Calu3 (cell line): ENCODE data around the gene FCER1G. TPM values are rescaled to one million over a fixed set of nuclear protein-coding genes. Genes with fewer than 3 reads are reported as not detected.

Source experiments
- BruUV-seq: library from RNA; stranded (reverse); fragments of 400-500 nt; replicated peaks from 2 replicates; lab custom pipeline; 2021; lab: Mats Ljungman, UMichigan
- CTCF ChIA-PET: fragments of 300-600 bp; sonication (Branson Sonifier 250); formaldehyde crosslinking; loops from one replicate; lab custom pipeline; 2022; ENCODE audit warnings: antibody characterized with exemption; lab: Charles Lee
- DNase-seq: peaks from one replicate; pipeline ENCODE4 v3.0.0; 2022
- H3K27ac Mint-ChIP-seq: one replicate; pipeline ENCODE4 v1.8.0; 2022; ENCODE audit warnings: mixed read lengths; ENCODE audit not compliant: unreplicated experiment
- H3K27me3 Mint-ChIP-seq: one replicate; pipeline ENCODE4 v1.8.0; 2022; ENCODE audit warnings: mixed read lengths; ENCODE audit not compliant: unreplicated experiment
- H3K36me3 Mint-ChIP-seq: one replicate; pipeline ENCODE4 v1.8.0; 2022; ENCODE audit warnings: mild to moderate bottlenecking, moderate library complexity, mixed read lengths; ENCODE audit not compliant: insufficient read depth, unreplicated experiment
- H3K4me1 Mint-ChIP-seq: one replicate; pipeline ENCODE4 v1.8.0; 2022; ENCODE audit warnings: mild to moderate bottlenecking, low read depth, mixed read lengths; ENCODE audit not compliant: unreplicated experiment
- H3K4me3 Mint-ChIP-seq: one replicate; pipeline ENCODE4 v1.8.0; 2022; ENCODE audit warnings: mild to moderate bottlenecking, low read depth, moderate library complexity, mixed read lengths; ENCODE audit not compliant: unreplicated experiment
- H3K9me3 Mint-ChIP-seq: one replicate; pipeline ENCODE4 v1.8.0; 2022; ENCODE audit warnings: low read depth, mixed read lengths; ENCODE audit not compliant: unreplicated experiment
- intact Hi-C: fragments of 100-400 bp; cut with micrococcal nuclease; formaldehyde crosslinking; loops from one replicate; pipeline ENCODE4 v1.10.0; 2022; ENCODE audit not compliant: unreplicated experiment
- total RNA-seq: library from RNA; stranded (reverse); gene quantifications from 2 replicates; pipeline ENCODE4 v1.2.3, GENCODE V29; 2022
- TF ChIP-seq, protein P1 (sequence below): fragments of 200-600 bp; IDR thresholded peaks from one replicate; pipeline ENCODE4 v1.8.0; 2022; ENCODE audit warnings: antibody characterized with exemption; ENCODE audit not compliant: unreplicated experiment

The FCER1G gene
- total RNA-seq, 1 experiment from 2014 or later, result not detected

DNA sequence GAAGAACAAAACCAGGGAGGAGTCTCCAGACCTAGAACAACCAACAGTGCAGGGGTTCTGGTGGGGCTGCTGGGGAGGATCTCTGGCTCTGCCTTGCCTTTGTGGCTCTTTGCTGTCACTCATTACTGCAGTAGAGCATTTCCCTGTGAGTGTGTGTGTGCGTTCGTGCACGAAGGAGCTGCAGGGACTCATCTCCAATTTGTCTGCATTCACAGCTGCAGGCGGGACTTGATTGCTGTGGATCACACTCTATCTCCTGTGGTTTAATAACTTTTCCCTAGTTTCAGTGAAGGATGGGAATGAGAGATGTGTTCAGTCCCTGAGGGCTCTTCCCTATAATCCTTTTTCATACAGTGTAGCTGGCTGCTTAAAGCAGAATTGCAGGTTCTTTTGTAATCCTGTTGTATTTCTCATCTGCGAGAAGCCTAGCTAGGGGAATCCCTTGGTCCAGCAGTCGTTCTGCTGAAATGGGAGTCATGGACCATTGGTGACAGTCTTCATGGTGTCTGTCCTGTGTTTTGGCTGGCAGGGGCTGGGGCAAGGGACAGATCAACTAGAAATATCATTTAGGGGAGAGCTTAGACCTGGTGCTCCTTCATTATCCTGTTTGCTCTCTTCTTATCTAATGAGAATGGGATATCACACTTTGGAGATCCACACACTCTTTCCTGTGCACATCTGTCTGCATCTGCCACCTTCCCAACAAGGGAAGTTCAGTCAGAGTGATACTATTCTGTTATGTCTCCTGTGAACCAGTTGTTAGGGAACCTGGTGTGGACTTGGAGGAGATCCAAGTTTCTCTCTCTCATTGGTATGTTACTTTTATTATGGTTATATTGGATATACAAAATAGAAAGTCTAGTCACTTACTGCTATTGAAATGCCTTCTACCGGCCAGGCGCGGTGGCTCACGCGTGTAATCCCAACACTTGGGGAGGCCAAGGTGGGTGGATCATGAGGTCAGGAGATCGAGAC lies 46.5 kb downstream of the FCER1G start:
- intact Hi-C loops, result no loop called here
- CTCF ChIA-PET, result interaction anchor here (0.6 kb wide), 1 partner anchor 111 kb away, joined by 4 read pairs; no protein-coding TSS in a partner anchor
- TF ChIP-seq, protein P1, sequence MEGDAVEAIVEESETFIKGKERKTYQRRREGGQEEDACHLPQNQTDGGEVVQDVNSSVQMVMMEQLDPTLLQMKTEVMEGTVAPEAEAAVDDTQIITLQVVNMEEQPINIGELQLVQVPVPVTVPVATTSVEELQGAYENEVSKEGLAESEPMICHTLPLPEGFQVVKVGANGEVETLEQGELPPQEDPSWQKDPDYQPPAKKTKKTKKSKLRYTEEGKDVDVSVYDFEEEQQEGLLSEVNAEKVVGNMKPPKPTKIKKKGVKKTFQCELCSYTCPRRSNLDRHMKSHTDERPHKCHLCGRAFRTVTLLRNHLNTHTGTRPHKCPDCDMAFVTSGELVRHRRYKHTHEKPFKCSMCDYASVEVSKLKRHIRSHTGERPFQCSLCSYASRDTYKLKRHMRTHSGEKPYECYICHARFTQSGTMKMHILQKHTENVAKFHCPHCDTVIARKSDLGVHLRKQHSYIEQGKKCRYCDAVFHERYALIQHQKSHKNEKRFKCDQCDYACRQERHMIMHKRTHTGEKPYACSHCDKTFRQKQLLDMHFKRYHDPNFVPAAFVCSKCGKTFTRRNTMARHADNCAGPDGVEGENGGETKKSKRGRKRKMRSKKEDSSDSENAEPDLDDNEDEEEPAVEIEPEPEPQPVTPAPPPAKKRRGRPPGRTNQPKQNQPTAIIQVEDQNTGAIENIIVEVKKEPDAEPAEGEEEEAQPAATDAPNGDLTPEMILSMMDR, result no peak
- Mint-ChIP-seq H3K4me3 (no peak overlapping the region), H3K27ac (no peak overlapping the region), H3K27me3 (peaks cover 78% of the 10 kb centered on the region), H3K9me3 (peaks cover 4% of the 10 kb centered on the region), H3K36me3 (peaks cover 10% of the 10 kb centered on the region), H3K4me1 (peaks cover 34% of the 10 kb centered on the region)
- BruUV-seq, result no TSS peak
- DNase-seq, result no peak

DNA sequence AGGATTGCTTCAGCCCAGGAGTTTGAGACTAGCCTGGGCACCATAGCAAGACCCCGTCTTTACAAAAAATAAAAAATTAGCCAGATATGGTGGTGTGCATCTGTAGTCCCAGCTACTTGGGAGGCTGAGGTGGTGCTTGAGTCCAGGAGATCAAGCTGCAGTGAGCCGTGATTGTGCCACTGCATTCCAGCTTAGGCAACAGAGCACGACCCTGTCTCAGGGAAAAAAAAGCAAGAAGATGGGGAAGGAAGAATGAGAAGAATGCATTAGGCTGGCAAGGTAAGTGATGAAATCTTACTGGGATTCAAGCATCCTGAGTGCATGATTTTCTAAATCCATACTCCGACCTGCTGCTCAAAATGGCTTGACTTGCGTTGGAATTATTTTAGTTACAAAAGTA lies 50.2 kb downstream of the FCER1G start:
- TF ChIP-seq, protein P1, result no peak
- BruUV-seq, result no TSS peak
- Mint-ChIP-seq H3K36me3 (no peaks in the 10 kb centered on the region), H3K4me1 (peaks cover 13% of the 10 kb centered on the region), H3K27ac (no peak overlapping the region), H3K27me3 (peaks cover 58% of the 10 kb centered on the region), H3K4me3 (no peak overlapping the region), H3K9me3 (no peaks in the 10 kb centered on the region)
- DNase-seq, result no peak
- intact Hi-C loops, result no loop called here
- CTCF ChIA-PET, result interaction anchor here (1.2 kb wide), 1 partner anchor 18 kb away, joined by 3 read pairs; no protein-coding TSS in a partner anchor

DNA sequence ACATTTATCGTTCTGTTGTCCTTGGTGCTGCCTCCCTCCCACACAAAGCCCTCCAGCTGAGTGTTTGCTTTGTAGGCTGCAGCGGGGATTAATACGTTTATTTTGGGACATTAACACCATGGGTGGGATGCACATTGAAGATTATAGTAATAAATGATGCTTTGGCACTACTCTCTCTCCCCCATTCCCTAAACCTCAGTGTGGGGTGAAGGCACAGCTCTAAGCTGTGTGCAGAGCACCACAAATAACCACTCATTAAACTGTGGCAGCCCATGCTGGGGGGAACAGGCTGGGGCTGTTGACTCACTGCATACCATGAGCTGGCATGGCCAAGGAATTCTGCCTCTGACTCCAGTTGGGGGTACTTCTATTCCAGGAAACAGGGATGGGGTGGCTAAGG lies 51.1 kb downstream of the FCER1G start:
- Mint-ChIP-seq H3K27me3 (peaks cover 49% of the 10 kb centered on the region), H3K4me1 (peaks cover 4% of the 10 kb centered on the region), H3K4me3 (no peak overlapping the region), H3K9me3 (no peaks in the 10 kb centered on the region), H3K36me3 (no peaks in the 10 kb centered on the region), H3K27ac (no peak overlapping the region)
- CTCF ChIA-PET, result interaction anchor here (1.2 kb wide), 1 partner anchor 19 kb away, joined by 3 read pairs; no protein-coding TSS in a partner anchor
- no TSS peak for BruUV-seq
- no peak for DNase-seq
- intact Hi-C loops, result no loop called here
- TF ChIP-seq, protein P1, result no peak

DNA sequence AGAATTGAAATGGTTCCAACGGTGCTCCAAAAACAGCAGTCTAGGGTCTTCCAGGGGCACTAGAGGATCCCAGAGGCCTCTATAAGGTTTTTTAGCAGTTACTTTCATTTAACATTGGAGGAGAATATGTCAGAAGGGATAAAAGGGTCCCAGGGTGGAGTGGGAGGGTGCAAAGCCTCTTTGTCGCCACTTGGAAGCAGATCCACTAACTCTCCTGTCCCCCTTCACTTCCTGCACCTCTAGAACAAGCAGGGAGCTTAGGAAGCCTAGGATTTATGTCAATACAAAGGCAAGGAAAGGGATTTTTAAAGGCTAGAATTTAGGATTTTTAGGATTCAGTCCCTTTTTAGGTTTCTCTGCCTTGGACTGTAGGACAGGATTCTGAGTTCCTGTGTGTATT lies 51.7 kb downstream of the FCER1G start:
- no peak for DNase-seq
- no TSS peak for BruUV-seq
- Mint-ChIP-seq H3K27ac (no peak overlapping the region), H3K9me3 (no peaks in the 10 kb centered on the region), H3K4me1 (no peaks in the 10 kb centered on the region), H3K27me3 (peaks cover 43% of the 10 kb centered on the region), H3K4me3 (no peak overlapping the region), H3K36me3 (no peaks in the 10 kb centered on the region)
- intact Hi-C loops, result no loop called here
- TF ChIP-seq, protein P1, result no peak
- CTCF ChIA-PET, result no interaction called here
